ENCODE results near the gene GPR25. TPM values are rescaled to one million over a fixed set of nuclear protein-coding genes. Genes with fewer than 3 reads are reported as not detected.
"Not testable (repeated sequence)": the region's sequence is repeated elsewhere in the genome, so short reads cannot be mapped to it uniquely, and the experiment has no call there.

The GPR25 gene
- polyA plus RNA-seq, 1 experiment: not detected

GRCh38 chr1:200911361-200911760 is 38.6 kb downstream of the GPR25 start:
- ChIA-PET CTCF (no interaction called here), POLR2A (no interaction called here)
- Histone ChIP-seq H3K36me3 (ENCODE audit: control insufficient read depth, insufficient read depth, low read length) (no peaks in the 10 kb centered on the region), H3K4me3 (ENCODE audit: low read depth, low read length) (no peak overlapping the region), H3K27me3 (ENCODE audit: control insufficient read depth, insufficient read depth, low read length) (peaks cover 1% of the 10 kb centered on the region; the same call in 1 of the 2 replicates)
- DNase-seq (ENCODE audit: low read depth): no peak
- no peak for TF ChIP-seq CTCF (IDR thresholded peaks at IDR 0.05; ENCODE audit: insufficient read depth, low read depth, low read length)

DNA sequence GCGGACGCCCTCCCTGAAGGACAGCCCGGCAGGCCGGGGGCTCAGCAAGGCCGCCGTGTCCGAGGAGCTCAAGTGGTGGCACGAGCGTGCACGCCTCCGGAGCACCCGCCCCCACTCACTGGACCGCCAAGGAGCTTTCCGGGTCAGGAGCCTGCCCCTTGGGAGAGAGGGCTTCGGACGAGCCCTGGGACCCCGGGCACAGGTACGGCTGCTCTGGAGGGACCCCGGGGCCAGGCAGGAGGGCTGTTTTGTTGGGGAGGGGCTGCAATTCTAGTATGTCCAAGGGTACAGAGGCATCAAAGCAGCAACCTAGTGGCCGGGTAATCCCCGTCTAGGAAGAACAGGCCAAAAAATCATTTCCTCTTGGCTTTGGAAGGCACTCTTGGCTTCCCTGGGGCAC is 39.2 kb downstream of the GPR25 start:
- H3K27me3 ChIP-seq (ENCODE audit: control insufficient read depth, insufficient read depth, low read length); H3K36me3 ChIP-seq (ENCODE audit: control insufficient read depth, insufficient read depth, low read length); DNase-seq (ENCODE audit: low read depth); POLR2A ChIA-PET; CTCF ChIA-PET; H3K4me3 ChIP-seq (ENCODE audit: low read depth, low read length): not testable (repeated sequence)

DNA sequence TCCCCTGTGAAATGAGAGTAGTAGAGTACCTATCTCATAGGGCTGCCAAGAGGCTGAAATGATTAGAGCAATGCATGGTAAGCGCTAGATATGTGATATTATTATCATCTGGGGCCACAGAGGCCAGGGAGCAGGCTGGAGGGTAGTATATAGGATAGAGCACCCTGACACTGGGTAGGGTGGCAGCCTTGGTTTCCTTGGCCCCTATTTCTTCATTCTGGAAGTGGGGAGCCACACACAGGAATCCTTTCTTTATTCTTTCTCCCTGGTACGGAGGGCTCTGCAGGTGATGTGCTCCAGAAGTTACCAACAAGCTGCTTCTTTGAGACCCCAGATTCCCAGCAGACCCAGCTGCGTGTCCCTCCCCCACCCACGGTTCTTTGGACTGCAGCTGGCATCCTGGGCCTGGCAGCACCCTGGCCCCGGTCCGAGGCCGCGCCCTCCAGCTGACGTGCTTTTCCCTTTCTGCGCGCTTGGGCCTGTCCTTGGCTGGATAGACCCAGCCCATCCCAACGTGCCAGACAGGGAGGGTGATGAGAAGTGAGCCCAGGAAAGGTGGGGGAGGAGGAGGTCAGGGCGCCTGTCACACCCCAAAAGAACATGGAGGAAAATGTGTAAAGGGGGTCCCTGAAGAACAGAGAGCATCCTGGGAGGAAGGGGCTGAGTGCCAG is 40.1 kb downstream of the GPR25 start:
- H3K36me3 ChIP-seq (ENCODE audit: control insufficient read depth, insufficient read depth, low read length): no peaks in the 10 kb centered on the region
- H3K27me3 ChIP-seq (ENCODE audit: control insufficient read depth, insufficient read depth, low read length): peaks cover 1% of the 10 kb centered on the region
- no peak for TF ChIP-seq CTCF (IDR thresholded peaks at IDR 0.05; ENCODE audit: insufficient read depth, low read depth, low read length)
- CTCF ChIA-PET: no interaction called here
- POLR2A ChIA-PET: no interaction called here
- no peak overlapping the region for H3K4me3 ChIP-seq (ENCODE audit: low read depth, low read length)
- no peak for DNase-seq (ENCODE audit: low read depth)

DNA sequence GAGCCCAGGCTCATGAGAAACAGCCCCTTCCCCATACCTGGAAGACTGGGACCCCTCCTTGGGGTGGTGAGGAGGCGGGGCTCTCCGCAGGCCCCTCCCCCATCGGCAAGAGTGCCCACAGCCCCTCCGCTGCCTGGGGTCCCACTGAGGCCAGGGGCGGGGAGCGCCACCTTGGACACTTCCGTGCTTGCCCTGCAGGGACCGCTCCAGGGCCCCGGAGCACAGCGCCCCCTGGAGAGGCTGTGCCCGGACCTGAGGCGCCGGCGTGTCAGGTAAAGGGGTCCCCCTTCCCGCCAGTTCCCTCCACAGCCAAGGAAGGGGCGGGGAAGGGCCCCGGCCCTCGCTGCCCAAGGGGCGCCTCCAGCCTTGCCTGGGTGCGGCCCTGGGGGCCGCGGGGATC is 43.4 kb downstream of the GPR25 start:
- peaks cover 3% of the 10 kb centered on the region; the same call in 1 of the 2 replicates for H3K27me3 ChIP-seq (ENCODE audit: control insufficient read depth, insufficient read depth, low read length)
- ChIA-PET CTCF (interaction anchor here (1.2 kb wide), 1 partner anchor 11 kb away, joined by 4 read pairs; no protein-coding TSS in a partner anchor), POLR2A (no interaction called here)
- no peak overlapping the region for H3K4me3 ChIP-seq (ENCODE audit: low read depth, low read length)
- H3K36me3 ChIP-seq (ENCODE audit: control insufficient read depth, insufficient read depth, low read length): no peaks in the 10 kb centered on the region
- TF ChIP-seq CTCF (IDR thresholded peaks at IDR 0.05; ENCODE audit: insufficient read depth, low read depth, low read length): no peak
- no peak for DNase-seq (ENCODE audit: low read depth)

GRCh38 chr1:200916681-200917080 is 43.9 kb downstream of the GPR25 start:
- Histone ChIP-seq H3K4me3 (ENCODE audit: low read depth, low read length) (no peak overlapping the region), H3K36me3 (ENCODE audit: control insufficient read depth, insufficient read depth, low read length) (no peaks in the 10 kb centered on the region), H3K27me3 (ENCODE audit: control insufficient read depth, insufficient read depth, low read length) (peaks cover 3% of the 10 kb centered on the region; the same call in 1 of the 2 replicates)
- no peak for DNase-seq (ENCODE audit: low read depth)
- TF ChIP-seq CTCF (IDR thresholded peaks at IDR 0.05; ENCODE audit: insufficient read depth, low read depth, low read length): no peak
- POLR2A ChIA-PET: no interaction called here
- CTCF ChIA-PET: no interaction called here

- Histone ChIP-seq H3K27me3 (ENCODE audit: control insufficient read depth, insufficient read depth, low read length) (peaks cover 3% of the 10 kb centered on the region; the same call in 1 of the 2 replicates), H3K4me3 (ENCODE audit: low read depth, low read length) (no peak overlapping the region), H3K36me3 (ENCODE audit: control insufficient read depth, insufficient read depth, low read length) (no peaks in the 10 kb centered on the region)
- TF ChIP-seq CTCF (IDR thresholded peaks at IDR 0.05; ENCODE audit: insufficient read depth, low read depth, low read length): no peak
- DNase-seq (ENCODE audit: low read depth): no peak
- ChIA-PET CTCF (no interaction called here), POLR2A (no interaction called here)
Measured at GRCh38 chr1:200917291-200917817, 44.6 kb downstream of the GPR25 start.

Data from BJ (cell line).